Activated CD4-positive, alpha-beta T cell treated with anti-CD3 and anti-CD28 coated beads, Interleukin-10, Interleukin-2, amounts not matched to agents 100 ng/mL and 50 ng/mL, durations not matched to agents 16 hours and 8 hours (primary cell): ENCODE measurements around the gene POP5.

Experiments
- DNase-seq: peaks from one replicate; pipeline ENCODE4 v3.0.0-alpha.2; 2020

POP5 gene

GRCh38 chr12:120588948-120589930 lies 8.0 kb upstream of the POP5 start:
- DNase-seq = no peak

- no peak for DNase-seq
These were observed 7.2 kb upstream of the POP5 start for GRCh38 chr12:120588371-120588770.

GRCh38 chr12:120586860-120587259 lies 5.7 kb upstream of the POP5 start:
- DNase-seq = no peak

- DNase-seq = no peak
These were observed 5.0 kb upstream of the POP5 start for GRCh38 chr12:120586206-120586605.

- peak; percentile 62 for DNase-seq
These were observed 3.3 kb upstream of the POP5 start for GRCh38 chr12:120584343-120585149.

- DNase-seq = peak; percentile 85
These were observed 2.4 kb upstream of the POP5 start for GRCh38 chr12:120583478-120584030.

- DNase-seq = peak; percentile 28
These were observed 796 bp upstream of the POP5 start for GRCh38 chr12:120581998-120582397.

GRCh38 chr12:120579179-120579578 lies 2.0 kb downstream of the POP5 start:
- DNase-seq = no peak

GRCh38 chr12:120574106-120574505 lies 7.1 kb downstream of the POP5 start:
- no peak for DNase-seq

GRCh38 chr12:120573560-120573959 lies 7.6 kb downstream of the POP5 start:
- no peak for DNase-seq

GRCh38 chr12:120571299-120571698 lies 9.9 kb downstream of the POP5 start:
- DNase-seq = no peak

- DNase-seq = no peak
These were observed 17.7 kb downstream of the POP5 start for GRCh38 chr12:120563495-120563894.

- DNase-seq = no peak
These were observed 18.3 kb downstream of the POP5 start for GRCh38 chr12:120562906-120563305.

GRCh38 chr12:120557589-120557988 lies 23.6 kb downstream of the POP5 start:
- no peak for DNase-seq

- no peak for DNase-seq
These were observed 26.5 kb downstream of the POP5 start for GRCh38 chr12:120554678-120555077.

GRCh38 chr12:120546050-120546386 lies 35.2 kb downstream of the POP5 start:
- DNase-seq = no peak

- DNase-seq = no peak
These were observed 36.5 kb downstream of the POP5 start for GRCh38 chr12:120544691-120545090.

- no peak for DNase-seq
These were observed 39.0 kb downstream of the POP5 start for GRCh38 chr12:120542166-120542565.

GRCh38 chr12:120540445-120540844 lies 40.8 kb downstream of the POP5 start:
- DNase-seq = peak; percentile 50

GRCh38 chr12:120539303-120539702 lies 41.9 kb downstream of the POP5 start:
- peak; percentile 74 for DNase-seq

- DNase-seq = peak; percentile 28
These were observed 42.7 kb downstream of the POP5 start for GRCh38 chr12:120538281-120539156.

- no peak for DNase-seq
These were observed 43.4 kb downstream of the POP5 start for GRCh38 chr12:120537856-120538220.
